ENCODE measurements around the gene GPX6. TPM values are rescaled to one million over a fixed set of nuclear protein-coding genes. Genes with fewer than 3 reads are reported as not detected.
"Not testable (repeated sequence)": the region's sequence is repeated elsewhere in the genome, so short reads cannot be mapped to it uniquely, and the experiment has no call there.

GPX6 gene
- total RNA-seq, 2 donors from 2014 or later: not detected

DNA sequence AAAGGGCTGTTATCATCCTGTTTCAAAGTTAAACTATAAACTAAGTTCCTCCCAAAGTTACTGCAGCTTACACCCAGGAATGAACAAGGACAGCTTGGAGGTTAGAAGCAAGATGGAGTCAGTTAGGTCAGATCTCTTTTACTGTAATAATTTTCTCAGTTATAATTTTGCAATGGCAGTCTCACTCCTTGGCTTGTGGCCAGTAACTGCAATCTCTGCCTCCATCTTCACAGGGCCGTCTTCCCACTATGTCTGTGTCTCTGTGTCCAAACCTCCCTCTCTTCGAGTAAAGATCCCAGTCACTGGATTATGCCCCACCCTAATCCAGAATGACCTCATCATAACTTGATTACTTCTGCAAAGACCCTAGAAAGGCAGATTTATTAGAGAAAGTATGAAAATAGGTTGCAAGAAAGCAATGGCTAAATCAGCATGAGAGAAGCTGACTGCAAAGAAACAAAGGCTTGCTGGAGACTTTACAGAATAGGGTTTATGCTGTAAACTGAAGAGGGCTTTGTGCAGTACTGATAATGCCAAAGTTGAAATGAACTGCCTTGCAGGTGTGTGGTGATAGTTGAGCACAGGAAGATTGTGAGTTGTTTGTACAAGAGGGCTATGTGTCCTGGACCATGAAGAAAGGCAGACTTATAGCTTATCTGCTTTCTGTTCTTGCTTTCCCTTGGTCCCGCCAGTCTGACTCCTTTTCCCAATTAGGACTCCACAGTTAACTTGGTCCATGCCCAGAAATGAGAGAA is 28.4 kb downstream of the GPX6 start:
- no peak for ATAC-seq
- Mint-ChIP-seq H3K27ac (no peak overlapping the region), H3K4me3 (no peak overlapping the region), H3K27me3 (peaks cover 70% of the 10 kb centered on the region), H3K4me1 (peaks cover 15% of the 10 kb centered on the region), H3K36me3 (ENCODE audit: low read depth) (peaks cover 3% of the 10 kb centered on the region)
- no peaks in the 10 kb centered on the region for H3K9me3 ChIP-seq (ENCODE audit: control insufficient read depth, low read length, poor library complexity, severe bottlenecking)
- DNase-seq: no peak

GRCh38 chr6:28486533-28486932 is 29.1 kb downstream of the GPX6 start:
- no peak overlapping the region for H3K4me3 Mint-ChIP-seq

GRCh38 chr6:28485482-28485881 is 30.1 kb downstream of the GPX6 start:
- ATAC-seq: no peak
- Mint-ChIP-seq H3K27ac (no peak overlapping the region), H3K4me3 (no peak overlapping the region), H3K4me1 (peaks cover 11% of the 10 kb centered on the region), H3K36me3 (ENCODE audit: low read depth) (peaks cover 2% of the 10 kb centered on the region), H3K27me3 (peaks cover 72% of the 10 kb centered on the region)
- no peak for DNase-seq
- no peaks in the 10 kb centered on the region for H3K9me3 ChIP-seq (ENCODE audit: control insufficient read depth, low read length, poor library complexity, severe bottlenecking)

More at GRCh38 chr6:28486533-28486932, 29.1 kb downstream of the GPX6 start:
- ATAC-seq: no peak
- no peak overlapping the region for H3K27ac Mint-ChIP-seq
- peaks cover 3% of the 10 kb centered on the region for H3K36me3 Mint-ChIP-seq (ENCODE audit: low read depth)
- peaks cover 70% of the 10 kb centered on the region for H3K27me3 Mint-ChIP-seq
- peaks cover 13% of the 10 kb centered on the region for H3K4me1 Mint-ChIP-seq
- no peaks in the 10 kb centered on the region for H3K9me3 ChIP-seq (ENCODE audit: control insufficient read depth, low read length, poor library complexity, severe bottlenecking)
- no peak for DNase-seq

- no peak overlapping the region for H3K27ac Mint-ChIP-seq
- ATAC-seq (no peak), DNase-seq (no peak)
- no peak overlapping the region for H3K4me3 Mint-ChIP-seq
- no peaks in the 10 kb centered on the region for H3K36me3 Mint-ChIP-seq (ENCODE audit: low read depth)
- no peaks in the 10 kb centered on the region for H3K9me3 ChIP-seq (ENCODE audit: control insufficient read depth, low read length, poor library complexity, severe bottlenecking)
- H3K4me1 Mint-ChIP-seq: no peaks in the 10 kb centered on the region
- H3K27me3 Mint-ChIP-seq: peaks cover 82% of the 10 kb centered on the region
Measured at GRCh38 chr6:28480253-28480932, 35.2 kb downstream of the GPX6 start.

GRCh38 chr6:28478518-28478917 is 37.1 kb downstream of the GPX6 start:
- H3K9me3 ChIP-seq (ENCODE audit: control insufficient read depth, low read length, poor library complexity, severe bottlenecking): no peaks in the 10 kb centered on the region
- DNase-seq: no peak
- no peaks in the 10 kb centered on the region for H3K4me1 Mint-ChIP-seq
- H3K4me3 Mint-ChIP-seq: no peak overlapping the region
- no peak for ATAC-seq
- H3K36me3 Mint-ChIP-seq (ENCODE audit: low read depth): no peaks in the 10 kb centered on the region
- no peak overlapping the region for H3K27ac Mint-ChIP-seq
- peaks cover 86% of the 10 kb centered on the region for H3K27me3 Mint-ChIP-seq

- no peak overlapping the region for H3K27ac Mint-ChIP-seq
- DNase-seq (no peak), ATAC-seq (no peak)
- H3K27me3 Mint-ChIP-seq: peaks cover 69% of the 10 kb centered on the region
- peaks cover 3% of the 10 kb centered on the region for H3K36me3 Mint-ChIP-seq (ENCODE audit: low read depth)
- no peaks in the 10 kb centered on the region for H3K9me3 ChIP-seq (ENCODE audit: control insufficient read depth, low read length, poor library complexity, severe bottlenecking)
- H3K4me3 Mint-ChIP-seq: no peak overlapping the region
- H3K4me1 Mint-ChIP-seq: no peaks in the 10 kb centered on the region
Measured at GRCh38 chr6:28474441-28475219, 41.0 kb downstream of the GPX6 start.

GRCh38 chr6:28469153-28469745 is 46.3 kb downstream of the GPX6 start:
- DNase-seq; H3K4me1 Mint-ChIP-seq; H3K9me3 ChIP-seq (ENCODE audit: control insufficient read depth, low read length, poor library complexity, severe bottlenecking); ATAC-seq; H3K36me3 Mint-ChIP-seq (ENCODE audit: low read depth); H3K27ac Mint-ChIP-seq; H3K4me3 Mint-ChIP-seq: not testable (repeated sequence)
- peaks cover 56% of the 10 kb centered on the region for H3K27me3 Mint-ChIP-seq

DNA sequence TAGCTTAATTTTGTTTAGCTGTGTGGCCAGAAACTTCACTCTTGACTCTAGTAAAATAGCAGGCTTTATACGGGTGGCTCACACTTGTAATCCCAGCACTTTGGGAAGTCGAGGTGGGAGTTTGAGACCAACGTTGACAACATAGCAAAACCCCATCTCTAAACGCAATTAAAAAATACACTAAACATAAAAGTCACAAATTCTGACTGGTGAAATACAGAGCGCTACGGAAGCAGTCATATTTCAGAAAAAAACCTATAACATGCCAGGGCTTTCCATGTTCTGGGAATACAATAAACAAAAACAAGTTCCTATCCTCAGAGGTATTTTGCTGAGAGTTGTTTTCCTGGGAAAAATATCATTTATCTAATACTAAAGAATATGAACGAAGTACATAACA is 47.5 kb downstream of the GPX6 start:
- Mint-ChIP-seq H3K4me1 (no peaks in the 10 kb centered on the region), H3K36me3 (ENCODE audit: low read depth) (peaks cover 3% of the 10 kb centered on the region), H3K27me3 (peaks cover 56% of the 10 kb centered on the region), H3K27ac (no peak overlapping the region), H3K4me3 (no peak overlapping the region)
- H3K9me3 ChIP-seq (ENCODE audit: control insufficient read depth, low read length, poor library complexity, severe bottlenecking): peaks cover 3% of the 10 kb centered on the region
- ATAC-seq (no peak), DNase-seq (no peak)

GRCh38 chr6:28462401-28462800 is 53.2 kb downstream of the GPX6 start:
- no peak overlapping the region for H3K4me3 Mint-ChIP-seq
- no peak for ATAC-seq
- no peak for DNase-seq

GRCh38 chr6:28458568-28458967 is 57.0 kb downstream of the GPX6 start:
- no peak overlapping the region for H3K27ac Mint-ChIP-seq
- DNase-seq: no peak
- H3K27me3 Mint-ChIP-seq: peaks cover 73% of the 10 kb centered on the region
- ATAC-seq: no peak
- no peak overlapping the region for H3K4me3 Mint-ChIP-seq
- no peaks in the 10 kb centered on the region for H3K9me3 ChIP-seq (ENCODE audit: control insufficient read depth, low read length, poor library complexity, severe bottlenecking)
- peaks cover 9% of the 10 kb centered on the region for H3K36me3 Mint-ChIP-seq (ENCODE audit: low read depth)
- H3K4me1 Mint-ChIP-seq: peaks cover 3% of the 10 kb centered on the region

More at GRCh38 chr6:28462401-28462800, 53.2 kb downstream of the GPX6 start:
- Mint-ChIP-seq H3K27me3 (peaks cover 80% of the 10 kb centered on the region), H3K27ac (no peak overlapping the region), H3K4me1 (peaks cover 3% of the 10 kb centered on the region), H3K36me3 (ENCODE audit: low read depth) (peaks cover 7% of the 10 kb centered on the region)
- peaks cover 3% of the 10 kb centered on the region for H3K9me3 ChIP-seq (ENCODE audit: control insufficient read depth, low read length, poor library complexity, severe bottlenecking)
